Measurements from ENCODE around the gene FSD1L.

- TF ChIP-seq POLR2AphosphoS5 (IDR thresholded peaks at IDR 0.05) (no peak), CTCF (IDR thresholded peaks at IDR 0.05) (peak; percentile 59 to 93 (median 89)), POLR2A (IDR thresholded peaks at IDR 0.05) (no peak)
Measured at GRCh38 chr9:105414947-105415661, 32.7 kb upstream of the FSD1L start.
